Globus pallidus (tissue), 1 donor: ENCODE data around the gene SCT.
"Not testable (repeated sequence)": the region's sequence is repeated elsewhere in the genome, so short reads cannot be mapped to it uniquely, and the experiment has no call there.

ENCODE experiments used
- DNase-seq: peaks from one replicate; pipeline ENCODE4 v3.0.0-alpha.2; 2015; ENCODE audit warnings: low spot score

SCT gene, protein sequence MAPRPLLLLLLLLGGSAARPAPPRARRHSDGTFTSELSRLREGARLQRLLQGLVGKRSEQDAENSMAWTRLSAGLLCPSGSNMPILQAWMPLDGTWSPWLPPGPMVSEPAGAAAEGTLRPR

DNA sequence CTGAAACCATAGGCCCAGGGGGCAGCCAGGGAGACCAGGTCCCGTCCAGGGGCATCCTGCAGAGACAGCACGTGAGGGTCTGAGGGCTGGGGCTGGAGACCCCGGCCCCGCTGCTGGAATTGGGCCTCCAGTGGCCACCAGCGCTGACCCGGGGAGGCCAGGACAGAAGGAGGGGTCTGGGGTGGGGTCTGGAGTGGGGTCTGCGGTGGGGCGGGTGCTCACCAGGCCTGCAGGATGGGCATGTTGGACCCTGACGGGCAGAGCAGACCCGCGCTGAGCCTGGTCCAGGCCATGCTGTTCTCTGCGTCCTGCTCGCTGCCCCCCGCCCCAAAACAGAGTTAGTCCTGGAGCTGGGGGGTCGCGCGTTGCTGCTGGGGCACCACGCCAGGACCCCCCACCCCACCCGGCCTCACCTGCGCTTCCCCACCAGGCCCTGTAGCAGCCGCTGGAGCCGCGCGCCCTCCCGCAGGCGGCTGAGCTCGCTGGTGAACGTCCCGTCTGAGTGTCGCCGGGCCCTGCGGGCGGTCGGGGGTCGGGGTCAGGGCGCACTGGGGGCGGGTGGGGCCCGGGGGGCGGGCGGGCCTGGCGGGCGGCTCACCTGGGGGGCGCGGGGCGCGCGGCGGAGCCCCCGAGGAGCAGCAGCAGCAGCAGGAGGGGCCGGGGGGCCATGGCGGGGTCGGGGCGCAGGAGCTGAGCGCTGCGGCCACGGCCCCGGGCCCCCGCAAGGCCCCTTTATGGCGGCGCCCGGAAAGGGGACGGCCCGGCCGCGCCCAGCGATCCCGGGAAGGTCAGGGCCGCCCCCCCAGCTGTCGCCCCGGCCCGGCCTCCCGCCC is at the start of gene SCT:
TSS of gene SCT (minus strand) at position 707 of the 833 bp plus-strand sequence. CDS start at position 669, 38 bp downstream.
- DNase-seq: no peak

DNA sequence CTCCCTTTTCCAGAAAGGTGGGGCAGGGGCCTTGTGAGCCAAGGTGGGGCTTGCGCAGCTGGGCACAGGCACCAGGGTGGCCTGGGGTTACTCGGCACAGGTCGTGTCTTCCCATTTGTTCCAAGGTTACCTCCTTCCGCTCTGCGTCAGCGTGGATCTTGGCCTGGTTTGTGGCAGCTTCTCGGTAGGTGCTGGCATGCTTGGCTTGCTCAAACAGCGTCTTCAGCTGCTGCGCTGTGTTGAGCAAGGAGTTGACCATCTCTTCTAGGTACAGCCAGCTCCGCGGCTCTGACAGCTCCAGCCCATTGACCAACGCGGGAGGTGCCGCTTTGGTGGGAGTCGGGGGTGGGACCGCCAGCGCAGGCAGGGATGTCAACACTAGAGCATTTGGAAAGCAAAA is 47.4 kb upstream of the SCT start:
- no peak for DNase-seq

DNA sequence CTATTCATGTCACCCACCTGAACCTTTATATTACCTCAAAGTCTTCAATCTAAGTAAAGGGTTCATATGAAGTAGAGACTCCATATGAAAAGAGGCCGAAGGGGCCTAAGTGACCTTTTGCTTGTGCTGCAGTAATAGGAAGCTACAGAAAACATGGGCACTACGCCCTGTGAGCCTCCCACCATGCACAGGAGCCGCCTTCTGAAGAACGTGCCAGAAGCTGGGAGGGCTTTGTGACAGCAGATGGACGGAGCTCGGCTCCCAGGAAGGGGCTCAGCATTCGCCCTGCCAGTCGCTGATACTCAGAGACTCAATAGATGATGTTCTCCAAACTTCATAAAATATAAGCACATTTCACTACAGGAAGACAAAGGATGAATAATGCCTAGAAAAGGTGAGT is 46.9 kb upstream of the SCT start:
- DNase-seq: no peak

DNA sequence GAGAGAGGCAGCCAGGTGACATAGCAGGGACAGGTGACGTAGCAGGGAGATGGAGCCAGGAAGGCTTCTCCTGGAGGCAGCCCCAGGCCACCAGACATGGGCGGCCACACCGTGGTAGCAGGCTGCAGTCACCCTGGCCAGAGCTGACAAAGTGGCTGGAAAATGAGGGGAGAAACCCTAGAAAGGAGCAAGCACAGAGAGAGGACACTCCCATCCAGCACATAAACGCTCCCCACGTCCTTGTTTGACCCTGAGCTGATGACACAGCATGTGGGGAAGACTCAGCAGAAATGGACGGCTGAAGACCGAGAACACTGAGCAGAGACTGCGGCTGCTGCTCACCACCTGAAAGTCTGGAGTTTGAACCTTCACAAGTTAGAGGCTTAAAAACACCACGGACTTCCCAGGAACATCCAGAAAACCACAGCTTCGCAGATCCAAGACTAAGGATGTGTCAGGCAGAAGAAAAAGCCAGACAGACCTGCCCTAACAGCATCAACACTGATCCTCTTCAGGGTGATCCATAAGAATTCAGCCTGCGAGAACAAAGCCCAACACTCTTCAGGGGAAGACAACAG is 38.8 kb upstream of the SCT start:
- DNase-seq: no peak

DNA sequence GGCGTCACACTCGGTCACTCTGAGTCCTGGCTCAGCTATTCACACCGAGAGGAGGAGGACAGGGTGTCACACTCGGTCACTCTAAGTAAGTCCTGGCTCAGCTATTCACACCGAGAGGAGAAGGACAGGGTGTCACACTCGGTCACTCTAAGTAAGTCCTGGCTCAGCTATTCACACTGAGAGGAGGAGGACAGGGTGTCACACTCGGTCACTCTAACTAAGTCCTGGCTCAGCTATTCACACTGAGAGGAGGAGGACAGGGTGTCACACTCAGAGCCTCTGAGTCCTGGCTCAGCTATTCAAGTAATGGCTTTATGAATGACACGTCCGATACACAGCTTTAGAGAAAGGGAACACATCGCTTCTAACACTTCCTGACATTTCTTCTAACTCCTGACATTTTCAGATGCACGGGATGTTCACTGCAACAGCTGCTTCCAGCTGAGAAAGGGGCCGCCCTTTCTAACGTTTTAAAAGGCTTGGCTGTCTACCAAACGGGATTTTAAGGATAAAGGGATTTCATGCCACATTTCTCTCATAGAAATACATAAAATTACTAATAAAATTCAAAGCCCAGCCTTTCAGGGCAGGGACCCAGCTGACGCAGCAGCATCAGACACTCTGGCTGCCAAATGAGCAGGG is 38.2 kb upstream of the SCT start:
- DNase-seq: no peak

DNA sequence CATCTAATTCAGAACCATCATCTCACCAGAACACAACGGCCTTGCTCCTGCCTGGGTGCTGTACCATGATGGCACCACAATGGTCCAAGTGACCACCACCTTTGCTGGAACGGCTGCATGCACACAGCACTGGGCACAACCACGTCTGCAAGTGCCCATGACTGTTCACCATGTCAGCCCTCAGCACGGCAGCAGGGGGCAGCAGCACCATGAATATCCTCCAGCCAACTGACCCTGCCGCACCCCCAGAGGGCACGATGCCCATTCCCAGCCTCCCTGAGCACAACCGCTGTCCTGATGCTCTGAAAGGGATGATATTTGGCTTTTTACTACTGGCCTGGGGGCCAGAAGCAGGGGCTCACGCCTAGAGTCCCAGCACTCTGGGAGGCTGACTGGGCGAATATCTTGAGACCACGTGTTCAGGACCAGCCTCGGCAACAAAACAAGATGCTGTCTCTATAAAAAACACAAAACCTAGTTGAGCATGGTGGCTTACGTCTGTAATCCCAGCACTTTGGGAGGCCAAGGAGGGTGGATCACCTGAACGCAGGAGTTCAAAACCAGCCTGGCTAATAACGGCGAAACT is 35.8 kb upstream of the SCT start:
- DNase-seq: peak; percentile 64

DNA sequence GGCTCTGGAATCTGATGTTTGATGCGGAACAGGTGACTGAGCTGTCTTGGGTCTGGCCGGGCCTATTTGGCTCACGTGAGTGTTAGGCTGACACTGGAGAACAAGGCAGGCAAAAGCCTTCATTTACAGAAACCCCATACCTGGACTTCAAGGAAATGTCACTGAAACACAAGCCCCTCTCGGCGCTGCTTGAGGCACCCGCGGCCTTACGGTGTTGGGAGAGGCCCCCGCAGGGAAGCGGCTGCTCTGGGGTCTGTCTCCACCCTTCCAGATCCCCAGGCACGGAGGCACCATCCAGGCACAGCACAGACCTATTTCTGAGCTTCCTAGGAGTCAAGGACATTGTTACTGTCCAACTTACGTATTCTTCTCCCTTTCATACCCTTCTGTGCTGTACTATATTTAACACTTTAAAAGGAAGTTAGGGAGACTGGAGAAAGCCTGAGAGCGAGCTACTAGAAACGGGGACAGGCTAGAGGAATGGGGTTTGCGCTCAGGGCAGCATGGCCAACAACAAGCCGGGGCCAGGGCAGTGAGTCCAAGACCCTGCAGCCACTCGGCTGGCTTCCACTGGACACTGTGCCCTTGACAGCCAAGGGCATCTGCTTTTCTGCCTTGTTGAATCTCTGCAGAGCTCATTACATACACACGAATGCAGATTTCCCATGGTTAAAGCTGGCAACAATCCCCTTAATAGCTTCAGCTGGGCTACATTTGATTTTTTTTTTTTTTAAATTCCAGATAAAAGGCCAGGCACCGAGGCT is 33.9 kb upstream of the SCT start:
- no peak for DNase-seq

DNA sequence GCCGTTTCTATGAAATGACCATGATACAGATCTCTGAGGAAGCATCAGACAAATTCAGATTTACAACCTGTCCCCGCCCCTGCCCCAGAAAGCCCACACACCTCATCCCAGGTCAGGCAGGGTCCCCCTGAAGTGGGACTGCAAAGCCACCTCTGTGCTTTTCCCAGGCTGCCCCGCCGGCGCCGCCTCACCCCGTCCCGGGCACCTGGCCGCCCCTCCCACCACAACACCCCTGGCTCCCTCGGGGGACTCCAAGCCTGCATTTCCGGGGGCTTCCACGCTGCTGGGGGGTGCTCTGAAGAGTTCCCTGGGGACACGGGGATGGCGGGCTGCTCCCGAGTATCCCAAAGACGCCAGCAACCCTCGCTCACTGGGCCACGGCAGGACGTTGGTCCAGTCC is 33.3 kb upstream of the SCT start:
- no peak for DNase-seq

DNA sequence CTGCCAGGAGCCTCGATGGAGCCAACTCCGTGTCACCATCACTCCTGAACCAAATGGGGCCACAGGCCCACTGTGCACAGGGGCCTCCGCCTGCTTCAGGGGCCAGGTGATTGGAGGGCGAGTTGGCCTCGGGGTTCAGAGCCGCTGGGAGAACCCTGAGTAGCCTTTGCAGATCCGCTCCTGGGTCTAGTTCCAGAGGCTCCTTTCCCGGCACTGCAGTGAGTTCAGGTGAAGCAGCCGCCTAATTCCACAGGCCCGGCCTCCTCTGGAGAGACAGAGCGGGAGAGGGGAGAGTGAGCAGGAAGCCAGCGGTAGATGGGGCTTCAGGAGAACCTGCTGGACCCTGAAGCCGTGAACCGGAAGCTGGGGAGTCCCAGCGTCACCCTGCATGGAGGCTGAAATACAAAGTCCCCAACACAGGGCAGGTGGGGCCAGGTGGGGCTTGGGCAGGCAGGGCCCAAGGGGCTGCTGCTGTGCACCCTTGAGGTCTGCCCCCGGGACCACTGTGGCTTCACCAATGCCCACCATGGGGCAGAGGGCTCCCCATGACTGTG is 32.6 kb upstream of the SCT start:
- no peak for DNase-seq

DNA sequence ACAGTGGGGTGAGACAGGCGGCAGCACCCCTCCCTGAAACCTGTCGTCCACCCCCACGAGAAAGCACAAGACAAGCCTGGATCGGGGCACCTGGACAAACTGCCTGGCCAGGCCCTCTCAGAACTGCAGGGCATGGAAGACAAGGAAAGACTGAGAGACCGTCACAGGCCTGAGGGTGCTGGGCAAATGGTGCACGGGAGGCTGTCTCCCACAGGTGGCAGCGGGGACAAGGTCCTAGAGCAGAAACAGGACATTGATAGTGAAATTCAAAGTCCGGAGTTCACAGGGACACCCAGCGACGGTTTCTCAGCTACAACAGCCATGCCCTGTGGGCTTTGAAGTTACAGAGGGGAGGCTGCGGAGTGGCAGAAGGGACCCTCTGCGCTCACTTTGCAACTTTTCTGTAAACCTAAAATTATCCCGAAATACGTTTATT is 30.7 kb upstream of the SCT start:
- no peak for DNase-seq

DNA sequence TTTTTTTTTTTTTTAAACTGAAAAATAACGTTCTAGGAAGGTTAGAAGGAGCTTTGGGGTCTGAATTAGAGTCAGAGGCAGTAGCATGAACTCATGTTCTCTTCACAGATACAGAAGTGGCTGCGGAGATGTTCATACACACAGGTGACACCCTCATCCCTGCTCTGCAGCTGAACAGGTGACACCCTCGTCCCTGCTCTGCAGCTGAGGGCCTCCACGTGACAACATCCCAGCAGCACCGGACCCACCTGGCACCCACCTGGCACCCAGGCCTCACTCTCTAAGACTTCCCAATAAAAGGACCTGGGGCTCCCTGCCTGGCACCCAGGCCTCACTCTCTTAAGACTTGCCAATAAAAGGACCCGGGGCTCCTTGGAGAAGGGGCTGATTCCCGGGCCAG is 29.9 kb upstream of the SCT start:
- no peak for DNase-seq

DNA sequence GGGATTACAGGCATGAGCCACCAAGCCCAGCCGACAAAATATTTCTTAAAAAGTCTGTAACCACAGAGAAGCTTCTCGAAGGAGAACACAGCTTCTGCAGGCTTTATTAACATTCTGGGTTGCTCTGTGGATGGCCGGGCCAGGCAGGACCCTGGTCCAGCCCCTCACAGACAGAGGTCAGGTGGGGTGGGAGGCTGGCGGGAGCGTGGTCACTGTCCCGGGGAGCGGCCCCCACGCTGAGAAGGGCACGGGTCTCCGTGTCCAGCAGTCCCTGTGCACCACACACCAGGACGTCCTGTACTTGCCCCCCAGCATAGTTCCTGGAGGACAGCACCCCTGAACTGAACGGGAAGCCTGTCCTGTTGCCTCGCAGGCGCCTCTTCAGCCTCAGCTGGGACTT is 29.4 kb upstream of the SCT start:
- DNase-seq: no peak

DNA sequence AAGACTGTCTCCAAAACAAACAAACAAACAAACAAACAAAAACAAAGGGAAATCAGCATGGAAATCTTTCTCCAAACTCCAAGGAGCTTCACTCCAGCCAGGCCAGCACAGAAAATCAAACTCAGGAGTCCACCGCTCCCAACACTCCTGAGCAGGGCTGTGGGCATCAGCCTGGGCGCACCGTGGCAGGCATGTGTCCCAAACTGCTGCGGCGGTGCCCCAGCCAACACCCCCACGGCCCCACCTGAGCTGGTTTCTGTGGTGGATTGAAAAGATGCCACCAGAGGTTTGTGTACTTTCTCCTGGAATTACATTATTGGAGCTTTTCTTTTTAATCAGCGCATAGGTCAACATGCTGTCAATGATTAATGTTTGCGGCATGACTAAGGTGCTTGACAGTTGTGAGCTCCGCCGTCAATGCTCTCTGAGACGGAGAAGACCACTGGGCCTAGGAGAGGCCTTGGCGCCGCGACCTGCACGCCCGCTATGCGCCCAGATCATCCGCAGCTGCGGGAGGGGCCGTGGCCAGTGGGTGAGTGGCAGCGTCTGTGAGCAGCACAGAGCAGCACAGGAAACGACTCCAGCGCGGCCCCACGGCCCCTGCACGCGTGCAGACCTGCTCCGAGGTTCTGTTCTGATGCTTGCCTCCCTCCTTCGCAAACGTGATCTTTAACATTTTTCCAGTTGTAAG is 28.2 kb upstream of the SCT start:
- no peak for DNase-seq

DNA sequence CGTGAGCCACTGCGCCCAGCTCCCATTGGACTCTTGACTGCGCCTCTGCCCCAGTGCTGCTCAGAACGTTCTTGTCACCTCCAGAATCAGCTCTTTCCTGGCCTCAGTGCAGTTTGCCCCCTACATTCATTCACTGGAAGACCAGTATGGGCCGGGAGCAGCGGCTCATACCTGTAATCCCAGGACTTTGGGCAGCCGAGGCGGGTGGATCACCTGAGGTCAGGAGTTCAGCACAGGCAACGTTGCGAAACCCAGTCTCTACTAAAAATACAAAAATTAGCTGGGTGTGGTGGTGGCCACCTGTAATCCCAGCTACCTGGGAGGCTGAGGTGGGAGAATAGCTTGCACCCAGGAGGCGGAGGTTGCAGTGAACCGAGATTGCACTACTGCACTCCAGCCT is 27.5 kb upstream of the SCT start:
- not testable (repeated sequence) for DNase-seq

DNA sequence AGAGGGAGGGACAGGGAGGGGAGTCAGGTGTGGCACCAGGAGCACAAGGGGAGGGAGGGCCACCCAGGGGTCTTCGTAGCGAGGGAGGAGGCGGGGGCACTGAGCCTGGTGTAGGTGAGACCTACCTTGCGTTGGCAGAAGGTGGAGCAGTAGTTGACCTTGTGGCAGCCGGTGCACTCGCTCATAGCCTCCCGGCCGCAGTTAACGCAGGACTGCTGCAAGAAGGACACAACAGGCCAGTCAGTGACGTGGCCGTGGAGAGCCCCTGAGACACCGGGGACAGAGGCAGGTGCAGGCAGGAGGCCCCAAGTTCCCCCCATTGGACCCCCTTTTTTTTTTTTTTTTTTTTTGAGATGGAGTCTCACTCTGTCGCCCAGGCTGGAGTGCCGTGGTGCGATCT is 26.9 kb upstream of the SCT start:
- no peak for DNase-seq

DNA sequence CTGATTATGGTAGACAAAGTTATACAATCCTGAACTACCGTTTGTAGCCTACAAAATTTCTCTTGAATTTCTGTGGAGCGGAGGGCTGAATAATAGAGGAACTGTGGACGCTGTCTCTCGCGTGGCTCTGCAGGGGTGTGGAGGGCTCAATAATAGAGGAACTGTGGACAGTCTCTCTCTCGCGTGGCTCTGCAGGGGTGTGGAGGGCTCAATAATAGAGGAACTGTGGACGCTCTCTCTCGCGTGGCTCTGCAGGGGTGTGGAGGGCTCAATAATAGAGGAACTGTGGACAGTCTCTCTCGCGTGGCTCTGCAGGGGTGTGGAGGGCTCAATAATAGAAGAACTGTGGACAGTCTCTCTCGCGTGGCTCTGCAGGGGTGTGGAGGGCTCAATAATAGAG is 26.2 kb upstream of the SCT start:
- not testable (repeated sequence) for DNase-seq

DNA sequence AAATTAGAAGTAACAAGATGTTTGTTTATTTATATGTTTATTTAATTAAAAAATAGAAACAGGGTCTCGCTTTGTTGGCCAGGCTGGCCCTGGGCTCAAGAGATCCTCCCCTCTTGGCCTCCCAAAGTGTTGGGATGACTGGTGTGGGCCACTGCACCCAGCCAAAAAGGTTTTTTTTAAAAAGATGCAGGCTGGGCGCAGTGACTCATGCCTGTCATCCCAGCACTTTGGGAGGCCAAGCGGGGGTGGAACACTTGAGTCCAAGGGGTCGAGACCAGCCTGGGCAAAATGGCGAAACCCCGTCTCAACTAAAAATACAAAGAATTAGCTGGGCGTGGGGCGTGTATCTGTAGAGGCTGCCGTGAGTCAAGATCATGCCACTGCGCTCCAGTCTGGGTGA is 23.5 kb upstream of the SCT start:
- DNase-seq: no peak

DNA sequence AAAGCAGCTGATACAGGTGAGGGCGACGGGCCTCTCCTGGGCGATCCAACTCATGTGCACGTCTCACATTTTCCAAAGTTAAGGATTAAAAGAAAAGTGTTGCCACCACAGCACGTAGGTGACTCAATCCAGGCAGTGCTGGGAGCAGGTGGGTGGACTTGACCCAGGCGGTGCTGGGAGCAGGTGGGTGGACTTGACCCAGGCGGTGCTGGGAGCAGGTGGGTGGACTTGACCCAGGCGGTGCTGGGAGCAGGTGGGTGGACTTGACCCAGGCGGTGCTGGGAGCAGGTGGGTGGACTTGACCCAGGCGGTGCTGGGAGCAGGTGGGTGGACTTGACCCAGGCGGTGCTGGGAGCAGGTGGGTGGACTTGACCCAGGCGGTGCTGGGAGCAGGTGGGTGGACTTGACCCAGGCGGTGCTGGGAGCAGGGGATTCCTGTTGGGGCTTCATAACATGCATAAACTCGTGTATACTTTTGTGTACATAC is 20.7 kb upstream of the SCT start:
- not testable (repeated sequence) for DNase-seq

DNA sequence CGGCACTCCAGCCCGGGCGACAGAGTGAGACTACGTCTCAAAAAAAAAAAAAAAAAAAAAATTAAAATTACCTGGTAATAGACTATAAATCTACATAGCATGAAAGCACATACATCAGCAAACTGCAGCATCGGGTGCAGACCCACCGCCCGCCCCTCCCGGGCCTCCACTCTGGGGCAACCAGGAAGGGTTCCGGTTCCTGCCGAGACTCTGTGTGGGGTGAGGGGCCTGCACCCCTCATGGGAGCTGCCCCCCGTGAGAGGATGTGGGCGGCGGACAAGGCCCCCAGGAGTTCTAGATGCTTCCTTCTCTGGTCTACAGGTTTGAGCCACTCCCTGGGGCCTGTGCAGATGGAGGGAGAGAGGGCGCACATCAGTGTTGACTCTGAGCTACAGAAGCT is 19.2 kb upstream of the SCT start:
- no peak for DNase-seq

DNA sequence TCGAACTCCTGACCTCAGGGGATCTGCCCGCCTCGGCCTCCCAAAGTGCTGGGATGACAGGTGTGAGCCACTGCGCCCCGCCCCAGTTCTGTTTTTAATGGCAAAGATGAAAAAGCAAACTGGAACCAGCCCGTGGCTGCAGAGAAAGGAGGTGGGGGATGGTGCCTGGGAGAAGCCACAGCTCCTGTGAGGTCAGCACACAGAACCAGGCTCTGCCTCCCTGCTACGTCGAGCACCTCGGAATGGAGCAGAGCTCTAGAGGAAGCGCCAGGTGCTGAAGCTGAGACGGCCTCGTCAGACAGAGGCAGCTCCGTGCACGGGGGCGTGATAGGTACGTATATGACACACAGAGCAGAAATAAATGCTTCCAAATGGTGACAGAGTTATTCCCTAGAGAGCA is 18.6 kb upstream of the SCT start:
- no peak for DNase-seq
